ENCODE results near the gene RNF223.

GRCh38 chr1:1047407-1047806 is 26.7 kb downstream of the RNF223 start:
- TF ChIP-seq, protein P1, sequence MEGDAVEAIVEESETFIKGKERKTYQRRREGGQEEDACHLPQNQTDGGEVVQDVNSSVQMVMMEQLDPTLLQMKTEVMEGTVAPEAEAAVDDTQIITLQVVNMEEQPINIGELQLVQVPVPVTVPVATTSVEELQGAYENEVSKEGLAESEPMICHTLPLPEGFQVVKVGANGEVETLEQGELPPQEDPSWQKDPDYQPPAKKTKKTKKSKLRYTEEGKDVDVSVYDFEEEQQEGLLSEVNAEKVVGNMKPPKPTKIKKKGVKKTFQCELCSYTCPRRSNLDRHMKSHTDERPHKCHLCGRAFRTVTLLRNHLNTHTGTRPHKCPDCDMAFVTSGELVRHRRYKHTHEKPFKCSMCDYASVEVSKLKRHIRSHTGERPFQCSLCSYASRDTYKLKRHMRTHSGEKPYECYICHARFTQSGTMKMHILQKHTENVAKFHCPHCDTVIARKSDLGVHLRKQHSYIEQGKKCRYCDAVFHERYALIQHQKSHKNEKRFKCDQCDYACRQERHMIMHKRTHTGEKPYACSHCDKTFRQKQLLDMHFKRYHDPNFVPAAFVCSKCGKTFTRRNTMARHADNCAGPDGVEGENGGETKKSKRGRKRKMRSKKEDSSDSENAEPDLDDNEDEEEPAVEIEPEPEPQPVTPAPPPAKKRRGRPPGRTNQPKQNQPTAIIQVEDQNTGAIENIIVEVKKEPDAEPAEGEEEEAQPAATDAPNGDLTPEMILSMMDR (IDR thresholded peaks at IDR 0.05), result no peak
- no peak for TF ChIP-seq POLR2AphosphoS5 (IDR thresholded peaks at IDR 0.05)

Measured in esophagus muscularis mucosa (tissue), 3 donors.